ENCODE measurements around the gene DGKI.
A peak's percentile ranks its signal among the peaks of the same experiment; 100 is the strongest.

The DGKI gene

GRCh38 chr7:137684776-137685175 lies 162.0 kb downstream of the DGKI start:
- no peak for DNase-seq

DNA sequence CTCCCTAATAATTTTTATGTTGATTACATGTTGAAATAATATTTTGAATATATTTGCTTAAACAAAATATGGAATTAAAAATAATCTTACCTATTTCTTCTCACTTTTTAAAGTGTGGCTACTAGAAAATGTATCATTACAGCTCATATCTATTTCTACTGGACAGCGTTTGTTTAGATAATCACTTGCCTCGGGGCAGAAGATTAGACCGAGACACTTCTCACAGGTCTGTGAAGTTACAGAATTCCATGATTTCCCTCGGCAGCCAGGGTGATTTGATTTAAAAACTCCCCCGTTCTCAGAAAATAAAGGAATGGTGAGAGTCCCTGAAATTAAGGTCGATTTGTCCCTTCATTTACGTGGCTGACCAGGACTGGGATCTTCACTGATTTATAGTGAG lies 162.5 kb downstream of the DGKI start:
- no peak for DNase-seq

DNA sequence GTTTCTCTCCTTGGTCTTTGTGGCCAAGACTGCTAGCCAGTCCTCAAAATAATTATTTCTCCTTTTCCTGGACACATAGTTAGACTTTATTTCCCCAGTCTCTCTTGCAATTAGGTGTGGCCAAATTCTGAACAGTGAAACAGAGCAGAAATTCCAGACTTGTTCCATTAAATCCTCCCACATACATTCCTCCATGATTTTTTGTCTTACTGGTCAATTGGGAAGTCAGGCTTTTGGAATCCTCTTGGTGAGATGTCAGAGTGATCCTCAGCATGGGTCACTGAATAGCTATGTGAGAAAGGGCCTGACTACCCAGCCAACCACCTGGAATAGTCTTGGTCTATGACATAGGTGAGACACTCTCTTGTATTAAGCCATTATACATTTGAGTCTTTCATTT lies 164.2 kb downstream of the DGKI start:
- DNase-seq = no peak

DNA sequence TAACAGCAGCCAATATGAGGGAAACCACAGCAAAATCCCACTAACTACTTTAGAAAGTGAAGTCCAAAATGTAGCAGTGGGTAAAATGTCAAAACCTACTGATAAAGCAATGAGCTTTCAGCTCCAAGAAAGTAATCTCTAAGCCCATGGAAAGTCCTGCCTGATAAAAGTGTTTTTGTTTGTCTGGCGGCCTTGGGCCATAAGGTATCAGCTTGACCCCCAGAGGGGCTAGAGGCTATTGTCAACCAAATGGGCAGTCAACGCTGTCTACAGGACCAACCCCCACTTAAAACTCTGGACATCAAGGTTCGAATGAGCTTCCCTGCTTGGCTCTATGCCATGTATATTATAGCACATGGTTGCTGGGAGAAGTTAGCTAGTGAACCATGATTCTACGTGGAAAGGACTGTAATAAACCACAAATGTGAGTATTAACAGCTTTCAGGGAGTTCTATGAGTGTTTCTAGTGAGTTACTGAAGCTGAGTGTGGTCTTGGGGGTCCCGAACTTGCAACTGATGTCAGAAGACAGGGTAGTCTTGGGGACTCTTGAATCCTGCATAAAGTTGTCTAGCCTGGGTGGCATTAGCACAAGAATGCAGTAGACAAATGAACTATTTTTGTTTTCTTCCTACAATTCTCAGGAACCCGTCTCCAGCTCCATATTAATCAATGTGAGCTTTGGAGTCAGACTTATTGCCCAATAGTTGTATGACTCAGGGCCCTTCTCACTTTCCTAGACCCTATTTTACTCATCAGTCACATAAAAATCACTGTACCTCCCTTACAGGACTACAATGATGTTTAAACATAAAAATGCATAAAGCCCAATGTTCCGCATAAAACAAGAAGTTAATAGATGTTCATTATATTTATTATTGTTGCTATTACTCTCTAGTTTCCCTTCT lies 164.9 kb downstream of the DGKI start:
- no peak for DNase-seq

DNA sequence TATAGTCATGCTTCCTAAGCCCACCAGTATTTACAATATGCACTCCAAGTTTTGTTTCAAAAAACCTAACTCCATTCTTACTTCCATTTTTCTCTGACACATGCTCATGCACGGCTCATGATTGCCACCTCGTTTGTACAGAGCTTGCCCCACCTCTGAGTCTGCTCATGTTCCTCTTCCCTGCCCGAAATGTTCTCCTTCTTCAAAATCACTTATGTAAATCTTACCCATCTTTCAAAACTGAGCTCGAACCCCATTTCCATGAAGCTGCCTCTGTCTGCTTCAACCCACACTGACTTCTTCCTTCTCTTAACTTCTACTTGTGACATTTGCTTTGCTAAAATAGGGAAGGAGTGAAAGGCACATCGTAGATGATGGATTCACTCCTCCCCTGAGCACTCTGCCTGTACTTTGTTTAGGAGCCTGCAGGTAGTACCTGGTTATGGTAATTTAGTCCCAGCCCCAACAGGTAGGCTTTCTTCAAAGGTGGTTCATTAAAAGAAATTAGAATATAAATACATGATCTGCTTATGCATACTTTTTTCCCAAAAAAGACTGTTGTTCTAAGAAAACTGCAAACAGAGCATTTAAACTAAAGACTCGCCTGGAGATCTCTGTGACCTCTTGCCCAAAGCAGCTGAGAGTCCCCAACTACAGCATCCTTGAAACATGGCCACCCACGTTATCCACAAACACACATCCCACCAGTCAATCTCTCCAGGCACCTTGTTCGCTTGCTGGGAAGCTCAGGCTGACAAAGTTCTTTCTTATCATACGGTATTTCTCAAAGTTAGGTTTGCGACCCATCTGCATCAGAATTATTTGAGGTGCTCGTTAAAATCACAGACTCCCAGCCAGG lies 172.0 kb downstream of the DGKI start:
- no peak for DNase-seq

GRCh38 chr7:137674048-137674447 lies 172.7 kb downstream of the DGKI start:
- no peak for DNase-seq

GRCh38 chr7:137671920-137672319 lies 174.9 kb downstream of the DGKI start:
- DNase-seq = no peak

GRCh38 chr7:137670222-137671064 lies 176.3 kb downstream of the DGKI start:
- no peak for DNase-seq

GRCh38 chr7:137669706-137670105 lies 177.1 kb downstream of the DGKI start:
- no peak for DNase-seq

- no peak for DNase-seq
Measured at GRCh38 chr7:137668404-137668803, 178.4 kb downstream of the DGKI start.

- no peak for DNase-seq
Measured at GRCh38 chr7:137667633-137668387, 179.0 kb downstream of the DGKI start.

GRCh38 chr7:137664846-137665245 lies 181.9 kb downstream of the DGKI start:
- no peak for DNase-seq

DNA sequence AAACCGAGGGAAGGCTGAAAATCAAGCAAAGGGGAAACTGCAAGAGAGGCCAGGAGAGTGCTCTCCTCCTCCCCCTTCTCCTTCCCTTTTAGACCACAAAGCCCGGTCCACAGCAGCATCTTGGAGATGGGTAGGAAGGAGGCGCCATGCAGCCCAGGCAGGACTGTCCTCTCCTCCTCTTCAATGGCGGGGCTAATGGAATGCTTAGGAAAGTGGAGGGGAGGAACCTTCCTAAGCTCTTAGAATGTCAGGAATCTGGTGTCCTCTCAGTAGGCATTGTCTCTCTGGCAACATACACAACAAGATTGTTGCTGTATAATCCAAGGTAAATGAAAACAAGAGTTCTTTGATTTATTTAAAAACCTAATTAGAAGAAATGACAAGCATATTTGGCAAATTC lies 185.1 kb downstream of the DGKI start:
- DNase-seq = no peak

- DNase-seq = no peak
Measured at GRCh38 chr7:137658190-137658900, 188.4 kb downstream of the DGKI start.

GRCh38 chr7:137657476-137658189 lies 189.1 kb downstream of the DGKI start:
- DNase-seq = no peak

DNA sequence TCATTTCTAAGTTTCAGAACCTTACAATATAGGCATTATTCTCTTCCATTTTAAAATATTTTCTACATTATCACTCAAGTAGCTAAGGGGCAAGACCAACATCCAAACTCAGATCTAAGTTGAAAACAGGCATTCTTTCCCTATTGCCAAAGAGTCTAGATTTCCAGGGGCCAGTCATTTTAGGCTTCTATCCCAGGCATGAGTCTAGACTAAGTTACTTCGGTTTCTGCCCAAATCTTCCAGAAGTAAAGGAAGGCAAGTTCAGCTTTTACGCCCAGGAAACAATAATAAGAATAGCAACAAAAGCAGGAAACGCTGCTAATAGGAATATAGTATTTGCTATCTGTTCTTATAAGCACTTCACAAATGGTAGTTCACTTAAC lies 189.9 kb downstream of the DGKI start:
- no peak for DNase-seq

GRCh38 chr7:137656227-137656849 lies 190.4 kb downstream of the DGKI start:
- DNase-seq = peak in 5 of 6 experiments; percentile 1 to 21 (median 9)

DNA sequence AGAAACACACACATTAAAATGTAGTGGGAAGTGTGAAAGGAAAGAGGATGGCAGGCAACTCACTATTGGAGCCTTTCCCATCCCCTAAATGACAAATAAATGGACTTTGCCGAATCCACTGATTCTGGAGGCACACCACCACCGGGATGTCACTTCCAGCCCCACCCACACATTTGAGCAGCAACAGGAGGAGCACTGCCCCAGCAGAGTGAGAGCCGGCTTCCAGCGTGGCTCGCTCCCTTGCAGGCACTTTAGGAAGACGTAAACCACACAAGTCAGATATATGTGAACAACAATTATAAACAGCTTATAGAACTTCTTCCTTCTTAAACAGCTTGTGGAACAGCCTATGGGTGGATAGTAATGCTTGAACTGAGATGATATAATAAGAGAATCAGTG lies 191.0 kb downstream of the DGKI start:
- no peak for DNase-seq

DNA sequence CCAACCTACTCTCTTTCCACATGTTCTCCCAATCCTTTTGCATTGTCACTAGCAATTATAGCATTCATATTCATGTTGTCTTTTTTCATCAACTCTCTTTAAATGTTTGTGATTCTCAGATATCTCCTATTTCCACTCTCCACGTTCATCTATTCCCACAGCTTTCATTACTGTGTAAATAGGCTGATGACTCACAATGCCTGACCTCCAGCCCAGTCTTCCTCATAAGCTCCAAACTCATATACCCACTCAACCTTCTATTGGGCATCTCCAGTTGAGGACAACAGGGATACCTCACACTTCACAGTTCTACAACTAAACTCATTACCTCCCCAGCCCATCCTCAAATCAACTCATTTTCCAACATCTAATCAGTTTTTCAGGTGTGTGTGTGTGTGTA lies 194.1 kb downstream of the DGKI start:
- DNase-seq = no peak

GRCh38 chr7:137647905-137648565 lies 198.7 kb downstream of the DGKI start:
- DNase-seq = no peak

Measured in stimulated activated naive CD4-positive, alpha-beta T cell (primary cell).